ENCODE data around the gene GLYR1.

Gene GLYR1

DNA sequence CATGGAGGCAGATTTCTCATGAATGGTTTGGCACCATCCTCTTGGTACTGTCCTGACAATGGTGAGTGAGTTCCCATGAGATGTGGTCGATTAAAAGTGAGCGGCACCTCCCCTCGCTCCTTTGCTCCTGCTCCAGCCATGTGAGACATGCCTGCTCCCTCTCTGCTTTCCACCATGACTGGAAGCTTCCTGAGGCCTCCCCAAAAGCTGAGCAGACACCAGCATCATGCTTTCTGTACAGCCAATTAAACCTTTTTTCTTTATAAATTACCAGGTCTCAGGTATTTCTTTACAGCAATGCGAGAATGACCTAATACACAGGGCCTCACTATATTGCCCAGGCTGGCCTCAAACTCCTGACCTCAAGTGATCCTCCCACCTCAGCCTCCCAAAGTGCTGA, 92.2 kb downstream of the GLYR1 start:
- no peak overlapping the region for H3K27ac Mint-ChIP-seq
- H3K4me1 Mint-ChIP-seq: no peaks in the 10 kb centered on the region
- no peak for DNase-seq
- no peak overlapping the region for H3K4me3 Mint-ChIP-seq
- H3K27me3 Mint-ChIP-seq (ENCODE audit: low read depth, poor library complexity): no peaks in the 10 kb centered on the region
- peaks cover 65% of the 10 kb centered on the region for H3K36me3 Mint-ChIP-seq (ENCODE audit: low read depth)
- peaks cover 9% of the 10 kb centered on the region for H3K9me3 Mint-ChIP-seq
- TF ChIP-seq, protein P1, sequence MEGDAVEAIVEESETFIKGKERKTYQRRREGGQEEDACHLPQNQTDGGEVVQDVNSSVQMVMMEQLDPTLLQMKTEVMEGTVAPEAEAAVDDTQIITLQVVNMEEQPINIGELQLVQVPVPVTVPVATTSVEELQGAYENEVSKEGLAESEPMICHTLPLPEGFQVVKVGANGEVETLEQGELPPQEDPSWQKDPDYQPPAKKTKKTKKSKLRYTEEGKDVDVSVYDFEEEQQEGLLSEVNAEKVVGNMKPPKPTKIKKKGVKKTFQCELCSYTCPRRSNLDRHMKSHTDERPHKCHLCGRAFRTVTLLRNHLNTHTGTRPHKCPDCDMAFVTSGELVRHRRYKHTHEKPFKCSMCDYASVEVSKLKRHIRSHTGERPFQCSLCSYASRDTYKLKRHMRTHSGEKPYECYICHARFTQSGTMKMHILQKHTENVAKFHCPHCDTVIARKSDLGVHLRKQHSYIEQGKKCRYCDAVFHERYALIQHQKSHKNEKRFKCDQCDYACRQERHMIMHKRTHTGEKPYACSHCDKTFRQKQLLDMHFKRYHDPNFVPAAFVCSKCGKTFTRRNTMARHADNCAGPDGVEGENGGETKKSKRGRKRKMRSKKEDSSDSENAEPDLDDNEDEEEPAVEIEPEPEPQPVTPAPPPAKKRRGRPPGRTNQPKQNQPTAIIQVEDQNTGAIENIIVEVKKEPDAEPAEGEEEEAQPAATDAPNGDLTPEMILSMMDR (IDR thresholded peaks at IDR 0.05): no peak

DNA sequence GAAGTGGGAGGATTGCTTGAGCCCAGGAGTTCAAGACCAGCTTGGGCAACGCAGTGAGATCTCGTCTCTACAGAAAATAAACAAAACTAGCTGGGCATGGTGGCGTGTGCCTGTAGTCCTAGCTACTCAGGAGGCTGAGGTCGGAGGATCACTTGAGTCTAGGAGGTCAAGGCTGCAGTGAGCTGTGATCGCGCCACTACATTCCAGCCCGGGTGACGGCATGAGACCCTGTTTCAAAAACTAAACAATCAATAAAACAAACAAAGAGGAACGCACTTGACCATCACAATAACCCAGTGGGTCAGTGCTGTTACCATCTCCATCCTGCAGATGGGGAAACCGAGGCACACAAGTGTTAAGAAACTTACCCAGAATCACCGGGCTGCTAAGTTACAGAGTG, 93.9 kb downstream of the GLYR1 start:
- no peaks in the 10 kb centered on the region for H3K4me1 Mint-ChIP-seq
- H3K27me3 Mint-ChIP-seq (ENCODE audit: low read depth, poor library complexity): no peaks in the 10 kb centered on the region
- TF ChIP-seq, protein P1 (IDR thresholded peaks at IDR 0.05): no peak
- peaks cover 51% of the 10 kb centered on the region for H3K36me3 Mint-ChIP-seq (ENCODE audit: low read depth)
- peaks cover 9% of the 10 kb centered on the region for H3K9me3 Mint-ChIP-seq
- no peak for DNase-seq
- no peak overlapping the region for H3K4me3 Mint-ChIP-seq
- H3K27ac Mint-ChIP-seq: no peak overlapping the region

Data from nephron progenitor cell (in vitro differentiated cells).